H9 (cell line): Measurements from ENCODE around the gene CERCAM. TPM values are rescaled to one million over a fixed set of nuclear protein-coding genes. Genes with fewer than 3 reads are reported as not detected.

Experiments
- DNase-seq: peaks from one replicate; pipeline ENCODE4 v3.0.0-alpha.2; 2017
- H2AFZ ChIP-seq: one replicate; pipeline ENCODE4 v1.6.1; 2013; ENCODE audit warnings: mild to moderate bottlenecking, low read length, control low read depth, moderate library complexity
- H2AK5ac ChIP-seq: 2 replicates; pipeline ENCODE4 v1.6.1; 2013; ENCODE audit warnings: low read length, control low read depth, mixed read lengths; ENCODE audit not compliant: insufficient read length
- H2BK120ac ChIP-seq: one replicate; pipeline ENCODE4 v1.6.1; 2013; ENCODE audit warnings: low read depth, mild to moderate bottlenecking, low read length, control low read depth, inconsistent platforms; ENCODE audit not compliant: poor library complexity, severe bottlenecking
- H2BK12ac ChIP-seq: 2 replicates; pipeline ENCODE4 v1.6.1; 2013; ENCODE audit warnings: low read length, control low read depth, mixed read lengths, low read depth; ENCODE audit not compliant: insufficient read length
- H2BK15ac ChIP-seq: 2 replicates; pipeline ENCODE4 v1.6.1; 2013; ENCODE audit warnings: low read depth, low read length, control low read depth
- H2BK20ac ChIP-seq: one replicate; pipeline ENCODE4 v1.6.1; 2013; ENCODE audit warnings: low read depth, mild to moderate bottlenecking, low read length, control low read depth, inconsistent platforms; ENCODE audit not compliant: poor library complexity, severe bottlenecking
- H2BK5ac ChIP-seq: 2 replicates; pipeline ENCODE4 v1.6.1; 2013; ENCODE audit warnings: low read length, control low read depth, mixed read lengths; ENCODE audit not compliant: insufficient read length
- H3K14ac ChIP-seq: 2 replicates; pipeline ENCODE4 v1.6.1; 2013; ENCODE audit warnings: low read length, control low read depth; ENCODE audit not compliant: insufficient read depth
- H3K18ac ChIP-seq: 2 replicates; pipeline ENCODE4 v1.6.1; 2013; ENCODE audit warnings: low read depth, mild to moderate bottlenecking, mixed read lengths, low read length, control low read depth; ENCODE audit not compliant: insufficient read length
- H3K23ac ChIP-seq: 2 replicates; pipeline ENCODE4 v1.6.1; 2013; ENCODE audit warnings: low read length, control low read depth, mixed read lengths, low read depth; ENCODE audit not compliant: insufficient read length
- H3K23me2 ChIP-seq: 2 replicates; pipeline ENCODE4 v1.6.1; 2013; ENCODE audit warnings: low read depth, mild to moderate bottlenecking, mixed read lengths, low read length, control low read depth; ENCODE audit not compliant: insufficient read length, poor library complexity, severe bottlenecking
- H3K27ac ChIP-seq: 2 replicates; pipeline ENCODE4 v1.5.1; 2013; ENCODE audit warnings: low read length, control low read depth, mixed read lengths, low read depth; ENCODE audit not compliant: insufficient read length
- H3K27me3 ChIP-seq: 2 replicates; pipeline ENCODE4 v1.6.1; 2013; ENCODE audit warnings: low read length, control low read depth, inconsistent platforms; ENCODE audit not compliant: insufficient read depth
- H3K4ac ChIP-seq: 2 replicates; pipeline ENCODE4 v1.6.1; 2013; ENCODE audit warnings: low read depth, mild to moderate bottlenecking, control low read depth, inconsistent platforms, low read length, moderate library complexity
- H3K4me1 ChIP-seq: 2 replicates; pipeline ENCODE4 v1.6.1; 2013; ENCODE audit warnings: low read length, control low read depth, inconsistent platforms; ENCODE audit not compliant: insufficient read depth
- H3K4me2 ChIP-seq: 2 replicates; pipeline ENCODE4 v1.6.1; 2013; ENCODE audit warnings: low read length, control low read depth, mixed read lengths; ENCODE audit not compliant: insufficient read length, insufficient read depth
- H3K56ac ChIP-seq: 2 replicates; pipeline ENCODE4 v1.6.1; 2013; ENCODE audit warnings: low read depth, mild to moderate bottlenecking, mixed read lengths, low read length, control low read depth; ENCODE audit not compliant: insufficient read length
- H3K79me1 ChIP-seq: 2 replicates; pipeline ENCODE4 v1.6.1; 2013; ENCODE audit warnings: low read depth, mild to moderate bottlenecking, moderate library complexity, low read length, control low read depth, inconsistent platforms; ENCODE audit not compliant: insufficient read depth, poor library complexity, severe bottlenecking
- H3K79me2 ChIP-seq: 2 replicates; pipeline ENCODE4 v1.6.1; 2013; ENCODE audit warnings: low read length, control low read depth, inconsistent platforms; ENCODE audit not compliant: insufficient read depth
- H3K9ac ChIP-seq: 2 replicates; pipeline ENCODE4 v1.6.1; 2013; ENCODE audit warnings: low read length, control low read depth, mixed read lengths; ENCODE audit not compliant: insufficient read length; ENCODE audit errors: extremely low read depth
- H3K9me3 ChIP-seq: one replicate; pipeline ENCODE4 v1.6.1; 2013; ENCODE audit warnings: low read depth, low read length, inconsistent platforms; ENCODE audit not compliant: control insufficient read depth
- H3T11ph ChIP-seq: one replicate; pipeline ENCODE4 v1.6.1; 2013; ENCODE audit warnings: mild to moderate bottlenecking, low read length, control low read depth, inconsistent platforms
- H4K20me1 ChIP-seq: one replicate; pipeline ENCODE4 v1.6.1; 2013; ENCODE audit not compliant: control insufficient read depth, insufficient read length, insufficient read depth
- H4K5ac ChIP-seq: 2 replicates; pipeline ENCODE4 v1.6.1; 2013; ENCODE audit warnings: low read depth, mild to moderate bottlenecking, mixed read lengths, low read length, control low read depth; ENCODE audit not compliant: insufficient read length
- H4K8ac ChIP-seq: replicated peaks from 2 replicates; pipeline ENCODE4 v1.6.1; 2013; ENCODE audit warnings: low read length, control low read depth, mixed read lengths, low read depth; ENCODE audit not compliant: insufficient read length
- H4K91ac ChIP-seq: 2 replicates; pipeline ENCODE4 v1.6.1; 2013; ENCODE audit warnings: low read depth, mild to moderate bottlenecking, moderate library complexity, mixed read lengths, low read length, control low read depth; ENCODE audit not compliant: insufficient read length
- H3K27ac Mint-ChIP-seq, 3 experiments: 2 replicates in 2 of 3; 3 replicates in 1 of 3; pipeline ENCODE4 v1.8.0; 2020 to 2021; ENCODE audit warnings: mixed read lengths in 3 of 3, mild to moderate bottlenecking in 1 of 3, moderate library complexity in 1 of 3
- H3K27me3 Mint-ChIP-seq: 2 replicates; pipeline ENCODE4 v1.8.0; 2021; ENCODE audit warnings: low read depth, mild to moderate bottlenecking, moderate library complexity, mixed read lengths
- H3K36me3 Mint-ChIP-seq, 3 experiments: 2 replicates in 2 of 3; 3 replicates in 1 of 3; pipeline ENCODE4 v1.8.0; 2020 to 2021; ENCODE audit warnings: low read depth in 3 of 3, mixed read lengths in 3 of 3; ENCODE audit not compliant: insufficient read depth in 1 of 3
- H3K4me1 Mint-ChIP-seq, 2 experiments: 2 replicates each; pipeline ENCODE4 v1.8.0; 2020; ENCODE audit warnings: mixed read lengths in 2 of 2
- H3K4me3 Mint-ChIP-seq, 2 experiments: 2 replicates in 1 of 2; 3 replicates in 1 of 2; pipeline ENCODE4 v1.8.0; 2020 to 2021; ENCODE audit warnings: mild to moderate bottlenecking in 2 of 2, mixed read lengths in 2 of 2, moderate library complexity in 1 of 2
- H3K9me3 Mint-ChIP-seq, 2 experiments: 2 replicates in 1 of 2; 3 replicates in 1 of 2; pipeline ENCODE4 v1.8.0; 2020; ENCODE audit warnings: mild to moderate bottlenecking in 2 of 2, mixed read lengths in 2 of 2, moderate library complexity in 1 of 2
- microRNA-seq: library from miRNA; unstranded; fragments of <30 nt; microRNA quantifications from one replicate; pipeline ENCODE4, GENCODE V29; 2020; ENCODE audit warnings: borderline microRNAs expressed
- total RNA-seq: library from RNA; stranded (reverse); gene quantifications from 2 replicates; pipeline ENCODE4 v1.2.1, GENCODE V29; 2021
- TF ChIP-seq, protein P1 (sequence below): fragments of 200-600 bp; sonication (generic); conservative IDR thresholded peaks from 3 replicates; pipeline ENCODE4 v1.8.0; 2021; ENCODE audit warnings: antibody characterized with exemption, mild to moderate bottlenecking

Gene CERCAM
- total RNA-seq, 1 experiment from 2014 or later: 5.4 TPM

- Mint-ChIP-seq H3K36me3 (peaks cover 5 to 53% (median 29%) of the 10 kb centered on the region in 3 experiments; a peak in 6 of 7 replicates), H3K27me3 (no peaks in the 10 kb centered on the region), H3K4me1 (peaks cover 0 to 9% of the 10 kb centered on the region in 2 experiments; a peak in 1 of 4 replicates), H3K27ac (no peak overlapping the region; a peak in 1 of 7 replicates), H3K4me3 (no peak overlapping the region), H3K9me3 (no peaks in the 10 kb centered on the region)
- Histone ChIP-seq H3K27ac (no peak overlapping the region), H3K79me1 (no peaks in the 10 kb centered on the region), H3T11ph (no peak overlapping the region), H3K18ac (no peak overlapping the region), H2BK15ac (no peak overlapping the region), H4K5ac (no peak overlapping the region), H3K9ac (no peak overlapping the region), H3K56ac (no peak overlapping the region), H2BK20ac (no peak overlapping the region), H3K4ac (no peak overlapping the region), H4K20me1 (no peaks in the 10 kb centered on the region), H3K9me3 (no peaks in the 10 kb centered on the region), H2AK5ac (no peak overlapping the region), H3K23me2 (no peaks in the 10 kb centered on the region), H3K27me3 (no peaks in the 10 kb centered on the region), H4K91ac (no peak overlapping the region), H3K14ac (no peak overlapping the region), H3K23ac (no peak overlapping the region), H3K4me2 (no peak overlapping the region), H2AFZ (no peak overlapping the region), H2BK12ac (no peak overlapping the region), H2BK5ac (no peak overlapping the region), H4K8ac (no peak overlapping the region), H3K4me1 (no peaks in the 10 kb centered on the region), H2BK120ac (no peak overlapping the region), H3K79me2 (no peaks in the 10 kb centered on the region)
- no peak for DNase-seq
- TF ChIP-seq, protein P1, sequence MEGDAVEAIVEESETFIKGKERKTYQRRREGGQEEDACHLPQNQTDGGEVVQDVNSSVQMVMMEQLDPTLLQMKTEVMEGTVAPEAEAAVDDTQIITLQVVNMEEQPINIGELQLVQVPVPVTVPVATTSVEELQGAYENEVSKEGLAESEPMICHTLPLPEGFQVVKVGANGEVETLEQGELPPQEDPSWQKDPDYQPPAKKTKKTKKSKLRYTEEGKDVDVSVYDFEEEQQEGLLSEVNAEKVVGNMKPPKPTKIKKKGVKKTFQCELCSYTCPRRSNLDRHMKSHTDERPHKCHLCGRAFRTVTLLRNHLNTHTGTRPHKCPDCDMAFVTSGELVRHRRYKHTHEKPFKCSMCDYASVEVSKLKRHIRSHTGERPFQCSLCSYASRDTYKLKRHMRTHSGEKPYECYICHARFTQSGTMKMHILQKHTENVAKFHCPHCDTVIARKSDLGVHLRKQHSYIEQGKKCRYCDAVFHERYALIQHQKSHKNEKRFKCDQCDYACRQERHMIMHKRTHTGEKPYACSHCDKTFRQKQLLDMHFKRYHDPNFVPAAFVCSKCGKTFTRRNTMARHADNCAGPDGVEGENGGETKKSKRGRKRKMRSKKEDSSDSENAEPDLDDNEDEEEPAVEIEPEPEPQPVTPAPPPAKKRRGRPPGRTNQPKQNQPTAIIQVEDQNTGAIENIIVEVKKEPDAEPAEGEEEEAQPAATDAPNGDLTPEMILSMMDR: no peak
Measured at GRCh38 chr9:128486201-128486600, 65.5 kb downstream of the CERCAM start.

Small RNA genes lying within 50 kb of the gene (microRNA-seq; reads per million reads assigned to microRNA genes)
- gene MIR219B: not detected

Other genes starting within 250 kb of the CERCAM start
- 101 and 104 TPM in 2 replicates for gene CIZ1, start 229.3 kb upstream of the CERCAM start, total RNA-seq
- 54.3 and 58.0 TPM in 2 replicates for gene DNM1, start 217.5 kb upstream of the CERCAM start, total RNA-seq
- 44.2 and 51.0 TPM in 2 replicates for gene GOLGA2, start 144.8 kb upstream of the CERCAM start, total RNA-seq
- gene SWI5, start 144.6 kb upstream of the CERCAM start, total RNA-seq: 25.0 and 25.6 TPM in 2 replicates
- 38.3 and 39.8 TPM in 2 replicates for gene TRUB2, start 98.4 kb upstream of the CERCAM start, total RNA-seq
- 34.8 and 38.4 TPM in 2 replicates for gene COQ4, start 98.0 kb upstream of the CERCAM start, total RNA-seq
- 17.0 and 17.2 TPM in 2 replicates for gene SLC27A4, start 80.3 kb upstream of the CERCAM start, total RNA-seq
- 46.1 and 46.6 TPM in 2 replicates for gene URM1, start 49.5 kb upstream of the CERCAM start, total RNA-seq
- gene ODF2, start 35.1 kb downstream of the CERCAM start, total RNA-seq: 15.7 and 16.7 TPM in 2 replicates
- 17.9 and 19.0 TPM in 2 replicates for gene GLE1, start 83.9 kb downstream of the CERCAM start, total RNA-seq
- gene SPTAN1, start 131.7 kb downstream of the CERCAM start, total RNA-seq: 210 and 213 TPM in 2 replicates
- 58.6 and 62.2 TPM in 2 replicates for gene DYNC2I2, start 236.0 kb downstream of the CERCAM start, total RNA-seq